ENCODE data around the gene RORC.

DNA sequence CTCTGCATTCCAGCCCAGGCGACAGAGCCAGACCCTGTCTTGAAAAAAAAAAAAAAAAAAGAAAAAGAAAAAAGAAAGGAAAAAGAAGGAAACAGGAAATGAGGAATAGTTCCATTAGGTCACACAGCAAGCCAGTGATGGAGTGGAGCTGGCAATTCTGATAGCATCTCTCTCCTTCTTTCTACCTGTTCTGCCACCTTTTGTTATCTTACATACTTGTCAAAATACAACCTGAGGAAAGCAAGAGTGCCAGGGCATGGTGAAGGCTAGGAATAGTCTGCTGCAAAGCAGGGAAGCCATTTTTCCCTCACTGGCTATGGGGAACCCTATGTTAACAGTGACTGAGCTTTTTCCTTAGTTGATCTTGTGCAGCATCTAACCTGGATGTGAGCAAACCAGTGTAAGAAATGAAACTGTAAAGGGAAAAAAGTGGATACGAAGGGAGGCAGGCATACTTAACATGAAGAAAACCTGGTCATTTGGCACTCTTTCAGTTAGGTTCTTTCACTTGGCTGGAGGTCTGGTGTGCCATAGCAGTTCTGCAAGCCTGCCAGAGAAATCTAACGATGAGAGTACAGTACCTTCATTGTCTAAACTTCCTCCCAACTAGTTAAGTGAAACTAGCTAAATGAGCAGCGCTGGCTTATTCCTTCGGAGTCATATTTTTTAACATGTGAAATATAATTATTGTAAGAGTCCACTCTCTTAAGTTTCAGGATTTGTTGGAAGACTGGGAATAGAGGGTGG, 39.9 kb upstream of the RORC start:
- TF ChIP-seq, protein P1, sequence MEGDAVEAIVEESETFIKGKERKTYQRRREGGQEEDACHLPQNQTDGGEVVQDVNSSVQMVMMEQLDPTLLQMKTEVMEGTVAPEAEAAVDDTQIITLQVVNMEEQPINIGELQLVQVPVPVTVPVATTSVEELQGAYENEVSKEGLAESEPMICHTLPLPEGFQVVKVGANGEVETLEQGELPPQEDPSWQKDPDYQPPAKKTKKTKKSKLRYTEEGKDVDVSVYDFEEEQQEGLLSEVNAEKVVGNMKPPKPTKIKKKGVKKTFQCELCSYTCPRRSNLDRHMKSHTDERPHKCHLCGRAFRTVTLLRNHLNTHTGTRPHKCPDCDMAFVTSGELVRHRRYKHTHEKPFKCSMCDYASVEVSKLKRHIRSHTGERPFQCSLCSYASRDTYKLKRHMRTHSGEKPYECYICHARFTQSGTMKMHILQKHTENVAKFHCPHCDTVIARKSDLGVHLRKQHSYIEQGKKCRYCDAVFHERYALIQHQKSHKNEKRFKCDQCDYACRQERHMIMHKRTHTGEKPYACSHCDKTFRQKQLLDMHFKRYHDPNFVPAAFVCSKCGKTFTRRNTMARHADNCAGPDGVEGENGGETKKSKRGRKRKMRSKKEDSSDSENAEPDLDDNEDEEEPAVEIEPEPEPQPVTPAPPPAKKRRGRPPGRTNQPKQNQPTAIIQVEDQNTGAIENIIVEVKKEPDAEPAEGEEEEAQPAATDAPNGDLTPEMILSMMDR (IDR thresholded peaks at IDR 0.05): no peak
- peak in 1 of 3 donors; percentile 1 for TF ChIP-seq POLR2A (IDR thresholded peaks at IDR 0.05)
